Endodermal cell (in vitro differentiated cells): ENCODE measurements around the gene ARHGAP33. TPM values are rescaled to one million over a fixed set of nuclear protein-coding genes. Genes with fewer than 3 reads are reported as not detected.

Experiments used
- DNase-seq: peaks from one replicate; pipeline ENCODE4 v3.0.0-alpha.2; 2017
- H3K27ac ChIP-seq: 2 replicates; pipeline ENCODE4 v1.5.1; 2013; ENCODE audit warnings: mild to moderate bottlenecking, low read depth, low read length, moderate library complexity
- H3K27me3 ChIP-seq: 2 replicates; pipeline ENCODE4 v1.6.1; 2013; ENCODE audit warnings: mild to moderate bottlenecking, low read length, moderate library complexity; ENCODE audit not compliant: insufficient read depth, control insufficient read depth, poor library complexity, severe bottlenecking
- H3K36me3 ChIP-seq: 2 replicates; pipeline ENCODE4 v1.7.0; 2013; ENCODE audit warnings: mild to moderate bottlenecking, low read length, moderate library complexity; ENCODE audit not compliant: control insufficient read depth, insufficient read depth
- H3K4me1 ChIP-seq: one replicate; pipeline ENCODE4 v1.7.0; 2013; ENCODE audit warnings: low read length; ENCODE audit not compliant: control insufficient read depth, insufficient read depth
- H3K4me3 ChIP-seq: 2 replicates; pipeline ENCODE4 v1.5.1; 2013; ENCODE audit warnings: mild to moderate bottlenecking, low read length, moderate library complexity
- H3K9ac ChIP-seq: 2 replicates; pipeline ENCODE4 v1.6.1; 2013; ENCODE audit warnings: mild to moderate bottlenecking, low read length, moderate library complexity; ENCODE audit not compliant: poor library complexity, severe bottlenecking; ENCODE audit errors: extremely low read depth
- H3K9me3 ChIP-seq: 2 replicates; pipeline ENCODE4 v1.6.1; 2013; ENCODE audit warnings: mild to moderate bottlenecking, low read length, moderate library complexity; ENCODE audit not compliant: control insufficient read depth
- H3K27ac Mint-ChIP-seq: 2 replicates; pipeline ENCODE4 v1.8.0; 2020; ENCODE audit warnings: mixed read lengths
- H3K27me3 Mint-ChIP-seq: 2 replicates; pipeline ENCODE4 v1.8.0; 2021; ENCODE audit warnings: mild to moderate bottlenecking, mixed read lengths; ENCODE audit not compliant: insufficient read depth
- H3K36me3 Mint-ChIP-seq: 2 replicates; pipeline ENCODE4 v1.8.0; 2020; ENCODE audit warnings: low read depth, mixed read lengths
- H3K4me1 Mint-ChIP-seq: 2 replicates; pipeline ENCODE4 v1.8.0; 2020; ENCODE audit warnings: mixed read lengths
- H3K4me3 Mint-ChIP-seq: 2 replicates; pipeline ENCODE4 v1.8.0; 2020; ENCODE audit warnings: mild to moderate bottlenecking, moderate library complexity, mixed read lengths
- H3K9me3 Mint-ChIP-seq: 2 replicates; pipeline ENCODE4 v1.8.0; 2020; ENCODE audit warnings: mild to moderate bottlenecking, mixed read lengths
- CTCF ChIP-seq: fragments of 200-600 bp; sonication (generic); conservative IDR thresholded peaks from 2 replicates; pipeline ENCODE4 v1.5.0; 2021; ENCODE audit warnings: antibody characterized with exemption, mild to moderate bottlenecking
- WGBS, 2 experiments: methylation state at CpG; one replicate each; pipeline versions ENCODE4 v1.1.5 to v1.1.7; 2013; ENCODE audit warnings: missing lambda C conversion rate in 2 of 2, mixed read lengths in 1 of 2; ENCODE audit not compliant: insufficient coverage in 1 of 2, insufficient read length in 1 of 2; 5-methylcytosine and 5-hydroxymethylcytosine counted together
- total RNA-seq, 2 donors: library from RNA; stranded (reverse); fragmentation: NEBNext Ultra II Directional in 1 of 2; extraction: Animal tissue kit (Norgen Biotek cat#: 25700) in 1 of 2; gene quantifications; 2 replicates in 1 of 2; 3 replicates in 1 of 2; pipeline ENCODE4 v1.2.1, GENCODE V29; 2021

The ARHGAP33 gene
- total RNA-seq, 2 donors from 2014 or later = 12.7 to 15.0 TPM

- WGBS, 2 experiments = 90% methylated on average over 2 of the region's 2 CpGs; no CpG with 5 or more reads in 1 of the 2 experiments
- peaks cover 51% of the 10 kb centered on the region for H3K36me3 Mint-ChIP-seq
- Histone ChIP-seq H3K27me3 (no peaks in the 10 kb centered on the region), H3K4me3 (no peak overlapping the region), H3K27ac (no peak overlapping the region), H3K4me1 (no peaks in the 10 kb centered on the region), H3K36me3 (peaks cover 49% of the 10 kb centered on the region), H3K9me3 (no peaks in the 10 kb centered on the region), H3K9ac (no peak overlapping the region)
- H3K4me3 Mint-ChIP-seq = no peak overlapping the region
- no peak for TF ChIP-seq CTCF
- no peaks in the 10 kb centered on the region for H3K9me3 Mint-ChIP-seq
- no peak overlapping the region for H3K27ac Mint-ChIP-seq
- H3K27me3 Mint-ChIP-seq = no peaks in the 10 kb centered on the region
- H3K4me1 Mint-ChIP-seq = no peaks in the 10 kb centered on the region
- DNase-seq = no peak
Measured at GRCh38 chr19:35738887-35739229, 36.5 kb upstream of the ARHGAP33 start.

- Histone ChIP-seq H3K36me3 (peaks cover 42% of the 10 kb centered on the region), H3K9me3 (no peaks in the 10 kb centered on the region), H3K27me3 (no peaks in the 10 kb centered on the region), H3K27ac (no peak overlapping the region), H3K4me3 (peak overlapping the region; percentile 87), H3K4me1 (no peaks in the 10 kb centered on the region), H3K9ac (peak overlapping the region; percentile 62)
- no peak for TF ChIP-seq CTCF
- no peaks in the 10 kb centered on the region for H3K27me3 Mint-ChIP-seq
- H3K4me3 Mint-ChIP-seq = peak overlapping the region; percentile 66
- H3K4me1 Mint-ChIP-seq = no peaks in the 10 kb centered on the region
- no peaks in the 10 kb centered on the region for H3K9me3 Mint-ChIP-seq
- peaks cover 45% of the 10 kb centered on the region for H3K36me3 Mint-ChIP-seq
- peak overlapping the region; percentile 52 for H3K27ac Mint-ChIP-seq
- WGBS, 2 experiments = 82 to 87% methylated on average over 7 to 28 of the region's 29 CpGs
- DNase-seq = peak; percentile 62
Measured at GRCh38 chr19:35739275-35740107, 35.9 kb upstream of the ARHGAP33 start.

DNA sequence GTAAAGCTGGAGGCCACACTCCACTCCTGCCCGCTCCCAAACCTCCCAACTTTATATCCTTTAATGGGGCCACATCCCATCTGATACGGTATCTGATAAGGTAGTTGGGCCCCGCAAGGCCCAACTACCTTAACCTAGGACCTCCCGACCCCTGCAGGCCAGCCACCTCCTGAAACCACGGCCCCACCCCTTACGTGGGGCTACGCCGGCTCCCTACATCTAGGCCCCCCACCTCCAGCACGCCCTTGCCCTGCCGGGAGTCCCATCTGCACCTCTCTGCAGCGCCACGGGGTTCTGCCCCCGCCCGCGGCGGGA, 35.3 kb upstream of the ARHGAP33 start:
- H3K27me3 Mint-ChIP-seq = no peaks in the 10 kb centered on the region
- peak overlapping the region; percentile 66 for H3K4me3 Mint-ChIP-seq
- peak overlapping the region; percentile 60 for H3K27ac ChIP-seq
- H3K9ac ChIP-seq = peak overlapping the region; percentile 62
- H3K27ac Mint-ChIP-seq = peak overlapping the region; percentile 98
- no peaks in the 10 kb centered on the region for H3K9me3 ChIP-seq
- peaks cover 39% of the 10 kb centered on the region for H3K36me3 Mint-ChIP-seq
- H3K4me3 ChIP-seq = peak overlapping the region; percentile 87
- H3K27me3 ChIP-seq = no peaks in the 10 kb centered on the region
- no peaks in the 10 kb centered on the region for H3K4me1 ChIP-seq
- H3K9me3 Mint-ChIP-seq = no peaks in the 10 kb centered on the region
- 9% methylated on average over 16 of the region's 16 CpGs; no CpG with 5 or more reads in 1 of the 2 experiments for WGBS, 2 experiments
- no peaks in the 10 kb centered on the region for H3K4me1 Mint-ChIP-seq
- DNase-seq = no peak
- no peak for TF ChIP-seq CTCF
- H3K36me3 ChIP-seq = peaks cover 37% of the 10 kb centered on the region
